Skeletal muscle satellite cell (primary cell): ENCODE results near the gene SPDYE2.
"Not testable (repeated sequence)": the region's sequence is repeated elsewhere in the genome, so short reads cannot be mapped to it uniquely, and the experiment has no call there.

Experiments
- H3K27me3 ChIP-seq: 2 replicates; pipeline ENCODE4 v1.7.0; 2013; ENCODE audit warnings: low read length; ENCODE audit not compliant: control insufficient read depth, insufficient read depth
- H3K36me3 ChIP-seq: 2 replicates; pipeline ENCODE4 v1.7.0; 2013; ENCODE audit warnings: mild to moderate bottlenecking, control low read depth, low read length; ENCODE audit not compliant: insufficient read depth
- H3K4me1 ChIP-seq: 2 replicates; pipeline ENCODE4 v1.7.0; 2013; ENCODE audit warnings: low read length; ENCODE audit not compliant: control insufficient read depth, insufficient read depth
- H3K4me2 ChIP-seq: 2 replicates; pipeline ENCODE4 v1.7.0; 2013; ENCODE audit warnings: mild to moderate bottlenecking, low read length
- H3K4me3 ChIP-seq: 2 replicates; pipeline ENCODE4 v1.7.0; 2013; ENCODE audit warnings: low read length
- H3K9ac ChIP-seq: 2 replicates; pipeline ENCODE4 v1.7.0; 2013; ENCODE audit warnings: mild to moderate bottlenecking, low read depth, low read length, moderate library complexity
- H3K9me3 ChIP-seq: replicated peaks from 2 replicates; pipeline ENCODE4 v1.7.0; 2013; ENCODE audit warnings: mild to moderate bottlenecking, control low read depth, low read length

Gene SPDYE2

DNA sequence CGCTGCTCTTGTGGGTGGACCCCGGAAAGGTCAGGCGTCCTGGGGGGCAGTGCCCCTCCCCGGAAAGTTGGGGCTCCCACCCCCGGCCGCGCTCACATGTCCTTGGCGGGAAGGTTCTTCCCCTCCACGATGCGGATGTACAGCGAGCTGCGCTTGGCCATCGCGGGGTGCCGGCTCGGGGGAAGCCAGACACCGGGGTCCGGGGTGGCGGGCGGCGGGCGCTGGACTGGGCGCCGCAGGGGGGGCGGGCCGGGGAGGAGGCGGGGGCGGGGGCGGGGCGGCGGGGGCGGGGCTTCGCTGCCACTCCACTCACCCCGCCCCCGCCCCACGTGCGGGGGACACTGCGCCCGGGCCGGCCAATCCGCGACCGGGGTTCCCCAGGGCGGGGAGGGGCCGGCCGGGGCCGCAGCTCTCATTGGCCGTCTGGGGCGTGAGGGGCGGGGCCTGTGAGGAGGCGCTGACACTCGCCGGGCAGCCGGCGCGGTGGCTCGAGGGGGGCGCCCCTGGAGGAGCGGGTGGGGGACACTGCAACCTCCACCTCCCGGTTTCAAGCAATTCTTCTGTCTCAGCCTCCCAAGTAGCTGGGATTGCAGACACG, 33.4 kb upstream of the SPDYE2 start, which contains the start of gene RASA4B:
Gene RASA4B (minus strand): TSS at position 228 of the 598 bp plus-strand sequence. CDS start 67 bp downstream, at position 161.
- H3K27me3 ChIP-seq, H3K4me1 ChIP-seq, H3K4me3 ChIP-seq, H3K36me3 ChIP-seq, H3K9me3 ChIP-seq, H3K9ac ChIP-seq, H3K4me2 ChIP-seq: not testable (repeated sequence)

DNA sequence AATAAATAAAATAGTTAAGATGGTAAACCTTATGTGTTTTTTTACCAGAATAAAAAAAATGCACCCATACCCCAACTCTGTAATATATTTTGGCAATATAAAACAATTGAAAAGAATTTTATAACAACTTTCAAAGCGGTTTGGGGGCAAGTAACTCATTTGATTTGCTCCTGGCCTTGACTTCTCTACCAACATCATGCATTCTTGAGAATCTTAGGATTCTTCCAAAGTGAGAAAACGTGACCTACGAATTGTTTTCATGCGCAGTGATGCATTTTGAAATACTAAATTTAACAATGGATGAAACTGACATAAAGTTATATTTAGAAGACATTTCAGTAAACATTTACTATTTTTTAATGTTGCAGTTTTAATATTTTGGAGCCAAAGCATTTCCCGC, 30.2 kb upstream of the SPDYE2 start:
- H3K4me1 ChIP-seq, H3K9ac ChIP-seq, H3K9me3 ChIP-seq, H3K27me3 ChIP-seq, H3K4me2 ChIP-seq, H3K4me3 ChIP-seq, H3K36me3 ChIP-seq: not testable (repeated sequence)

DNA sequence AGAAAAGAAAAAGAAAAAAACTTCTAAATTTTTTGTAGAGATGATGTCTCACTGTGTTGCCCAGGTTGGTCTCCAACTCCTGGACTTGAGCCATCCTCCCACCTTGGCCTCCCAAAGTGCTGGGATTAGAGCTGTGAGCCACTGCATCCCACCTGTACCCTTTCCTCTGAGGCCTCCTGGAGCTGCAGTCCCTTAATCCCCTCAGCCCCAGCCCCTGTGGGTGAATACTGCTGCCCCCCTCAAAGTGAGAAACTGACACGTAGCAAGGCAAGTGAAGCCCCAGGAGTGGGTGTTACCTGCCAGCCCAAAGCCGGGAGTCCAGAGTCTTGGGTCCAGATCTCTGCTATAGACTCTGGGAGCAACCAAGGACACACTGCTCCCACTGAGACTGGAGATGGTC, 26.2 kb upstream of the SPDYE2 start:
- not testable (repeated sequence) for H3K4me1 ChIP-seq, H3K4me2 ChIP-seq, H3K36me3 ChIP-seq, H3K4me3 ChIP-seq, H3K9me3 ChIP-seq, H3K27me3 ChIP-seq, H3K9ac ChIP-seq

DNA sequence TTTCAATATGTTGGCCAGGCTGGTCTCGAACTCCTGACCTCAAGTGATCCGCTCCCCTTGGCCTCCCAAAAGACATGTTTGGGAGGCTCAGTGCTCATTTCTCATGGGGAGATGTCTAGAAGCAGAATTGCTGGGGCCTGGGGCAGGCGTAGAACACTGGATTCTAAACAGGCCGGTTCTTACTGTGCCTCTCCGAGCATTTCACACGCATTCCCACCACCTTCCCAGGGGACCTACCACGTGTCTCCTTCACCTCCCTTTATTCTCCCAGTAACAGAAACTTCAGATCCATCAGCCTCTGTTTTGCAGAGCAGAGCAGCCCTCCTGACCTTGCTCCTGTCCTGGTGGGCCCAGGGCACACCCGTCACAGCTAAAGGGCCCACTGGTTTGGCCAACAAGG, 23.8 kb upstream of the SPDYE2 start:
- not testable (repeated sequence) for H3K4me2 ChIP-seq, H3K4me3 ChIP-seq, H3K9ac ChIP-seq

DNA sequence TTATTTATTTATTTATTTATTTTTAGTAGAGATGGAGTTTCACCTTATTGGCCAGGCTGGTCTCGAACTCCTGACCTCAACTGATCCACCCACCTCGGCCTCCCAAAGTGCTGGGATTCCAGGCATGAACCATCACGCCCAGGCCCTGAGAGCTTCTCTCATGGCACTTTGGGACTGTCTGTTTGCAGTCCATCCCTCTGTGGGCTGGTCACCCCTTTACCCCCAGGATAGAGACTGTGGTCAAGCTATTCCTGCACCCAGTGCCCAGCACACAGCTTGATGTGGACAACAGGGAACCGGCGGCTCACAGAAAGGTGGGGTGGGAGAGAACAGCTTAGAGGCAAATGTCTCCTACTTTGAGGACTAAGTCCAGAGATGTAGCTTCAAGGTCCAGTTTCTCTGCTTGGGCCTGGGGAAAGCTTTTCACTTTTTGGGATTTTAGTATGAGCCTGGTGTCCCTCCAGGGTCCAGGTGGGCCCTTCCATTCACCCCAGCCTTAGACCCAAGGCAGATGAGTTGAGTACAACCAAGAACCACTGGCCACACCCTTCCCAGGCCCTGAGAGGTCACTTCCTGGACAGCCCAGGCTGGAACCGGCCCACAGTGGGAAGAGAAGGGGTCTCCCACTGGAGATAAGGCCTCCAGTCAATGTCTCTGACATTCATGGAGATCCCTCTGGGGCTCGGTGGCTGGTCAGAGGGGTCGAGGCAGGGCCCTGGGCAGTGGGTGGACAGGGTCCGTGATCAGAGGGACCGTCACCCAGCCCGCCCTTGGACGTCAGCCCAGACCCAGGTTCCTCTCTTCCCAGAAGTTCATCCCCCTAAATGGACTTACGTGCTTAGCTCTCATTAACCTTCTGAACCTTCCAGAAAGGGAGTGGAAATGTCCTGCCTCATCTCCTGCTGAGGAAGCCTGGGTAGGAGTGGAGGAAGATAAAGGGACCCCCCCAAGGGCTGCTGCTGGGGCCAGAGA, 22.9 kb upstream of the SPDYE2 start:
- H3K36me3 ChIP-seq, H3K4me2 ChIP-seq, H3K9me3 ChIP-seq, H3K4me3 ChIP-seq, H3K27me3 ChIP-seq, H3K9ac ChIP-seq, H3K4me1 ChIP-seq: not testable (repeated sequence)

More for the DNA sequence above, 23.8 kb upstream of the SPDYE2 start:
- H3K4me1 ChIP-seq, H3K9me3 ChIP-seq, H3K36me3 ChIP-seq, H3K27me3 ChIP-seq: not testable (repeated sequence)

DNA sequence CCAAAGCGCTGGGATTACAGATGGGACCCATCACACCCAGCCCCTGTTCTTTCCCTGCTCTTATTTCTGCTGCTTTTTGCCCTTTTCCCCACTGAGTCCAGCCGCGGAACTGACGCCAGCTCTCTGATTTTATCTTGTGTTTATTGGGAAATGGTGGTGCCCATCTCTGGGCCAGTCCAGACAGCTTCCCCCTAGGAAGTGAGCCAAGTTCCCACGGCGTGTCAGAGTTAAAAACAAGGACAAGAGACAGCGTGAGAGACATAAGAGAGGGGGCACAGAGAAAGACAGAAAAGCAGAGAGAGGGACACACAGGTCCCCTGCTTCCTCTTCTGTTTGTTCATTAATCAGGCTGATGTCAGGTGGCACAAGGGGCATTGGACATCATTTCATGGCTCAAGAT, 19.4 kb upstream of the SPDYE2 start:
- not testable (repeated sequence) for H3K9ac ChIP-seq, H3K27me3 ChIP-seq, H3K4me2 ChIP-seq, H3K9me3 ChIP-seq, H3K36me3 ChIP-seq, H3K4me3 ChIP-seq, H3K4me1 ChIP-seq

DNA sequence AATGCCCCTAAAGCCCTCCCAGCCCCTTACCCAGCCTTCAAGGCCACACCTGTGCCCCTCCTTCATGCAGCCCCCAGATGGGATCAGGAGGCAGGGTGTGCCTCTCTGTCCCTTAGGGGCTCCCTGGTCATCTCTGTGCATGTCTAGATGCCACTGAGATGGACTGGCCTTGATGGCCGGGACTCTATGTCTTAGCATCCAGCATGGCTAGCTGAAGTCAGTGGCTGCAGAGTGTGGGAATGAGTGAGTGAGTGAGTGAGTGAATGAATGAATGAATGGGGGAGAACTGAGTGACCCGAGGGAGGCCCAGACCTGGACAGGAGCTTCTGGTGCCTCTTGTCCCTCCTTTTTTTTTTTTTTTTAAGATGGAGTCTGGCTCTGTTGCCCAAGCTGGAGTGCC, 18.9 kb upstream of the SPDYE2 start:
- not testable (repeated sequence) for H3K4me1 ChIP-seq, H3K4me2 ChIP-seq, H3K9ac ChIP-seq, H3K36me3 ChIP-seq, H3K4me3 ChIP-seq, H3K9me3 ChIP-seq, H3K27me3 ChIP-seq

DNA sequence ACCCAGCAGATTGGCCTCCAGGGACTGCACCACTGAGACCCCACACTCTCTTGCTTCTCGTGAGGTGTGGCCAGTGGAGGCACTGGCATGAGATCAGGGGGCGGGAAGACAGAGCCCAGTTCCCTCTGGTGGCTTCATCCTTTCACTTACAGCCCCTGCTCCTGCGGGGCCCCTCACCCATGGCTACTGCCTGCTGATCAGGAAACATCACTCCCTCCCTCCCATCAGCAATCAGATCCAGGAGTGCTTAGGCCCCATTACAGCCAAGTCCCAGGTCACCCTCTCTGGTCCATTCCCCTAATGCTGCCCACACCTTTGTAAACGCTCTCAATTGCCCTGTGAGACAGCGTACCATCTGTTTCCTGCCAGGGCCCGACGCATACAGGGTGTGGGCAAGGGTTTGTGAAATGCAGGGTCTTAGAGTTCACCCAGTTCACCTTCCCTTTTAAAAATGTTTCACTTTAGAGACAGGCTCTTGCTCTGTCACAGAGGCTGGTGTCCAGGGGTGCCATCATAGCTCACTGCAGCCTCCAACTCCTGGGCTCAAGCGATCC, 15.9 kb upstream of the SPDYE2 start:
- H3K9ac ChIP-seq, H3K9me3 ChIP-seq, H3K36me3 ChIP-seq, H3K27me3 ChIP-seq, H3K4me3 ChIP-seq, H3K4me1 ChIP-seq, H3K4me2 ChIP-seq: not testable (repeated sequence)

DNA sequence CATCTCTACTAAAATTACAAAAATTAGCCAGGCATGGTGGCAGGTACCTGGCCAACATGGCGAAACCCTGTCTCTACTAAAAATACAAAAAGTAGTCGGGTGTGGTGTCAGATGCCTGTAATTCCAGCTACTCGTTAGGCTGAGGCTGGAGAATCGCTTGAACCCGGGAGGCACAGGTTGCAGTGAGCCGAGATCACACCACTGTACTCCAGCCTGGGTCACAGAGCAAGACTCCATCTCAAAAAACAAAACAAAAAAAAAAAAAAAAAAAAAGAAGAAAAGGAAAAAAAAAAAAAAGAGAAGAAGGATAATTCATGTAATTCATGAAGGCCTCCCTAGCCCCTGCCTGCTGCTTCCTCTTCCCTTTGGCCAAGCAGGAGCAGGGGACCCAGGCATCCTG, 10.4 kb upstream of the SPDYE2 start:
- not testable (repeated sequence) for H3K36me3 ChIP-seq, H3K4me1 ChIP-seq, H3K27me3 ChIP-seq, H3K9ac ChIP-seq, H3K9me3 ChIP-seq, H3K4me3 ChIP-seq, H3K4me2 ChIP-seq

DNA sequence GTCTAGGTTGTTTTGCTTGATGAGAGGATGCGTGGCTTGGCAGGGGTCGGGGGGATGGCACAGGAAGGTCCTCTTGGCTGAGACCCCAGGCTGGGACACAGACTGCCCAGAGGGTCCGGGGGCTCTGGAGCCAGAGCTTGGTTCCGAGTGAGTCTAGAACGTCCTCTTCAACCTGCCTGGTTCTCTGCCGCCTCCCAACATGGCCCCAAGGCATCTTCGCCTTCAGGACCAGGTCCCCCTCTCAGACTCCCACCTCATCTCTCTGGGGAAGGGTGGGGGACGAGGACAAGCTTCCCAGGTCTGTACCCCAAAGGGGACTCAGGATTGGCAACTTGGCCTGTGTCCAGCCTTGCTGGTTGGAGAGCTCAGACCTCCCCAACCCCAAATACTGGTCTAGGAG, 8.9 kb upstream of the SPDYE2 start:
- not testable (repeated sequence) for H3K4me3 ChIP-seq, H3K9me3 ChIP-seq, H3K36me3 ChIP-seq, H3K27me3 ChIP-seq, H3K4me1 ChIP-seq, H3K9ac ChIP-seq, H3K4me2 ChIP-seq

DNA sequence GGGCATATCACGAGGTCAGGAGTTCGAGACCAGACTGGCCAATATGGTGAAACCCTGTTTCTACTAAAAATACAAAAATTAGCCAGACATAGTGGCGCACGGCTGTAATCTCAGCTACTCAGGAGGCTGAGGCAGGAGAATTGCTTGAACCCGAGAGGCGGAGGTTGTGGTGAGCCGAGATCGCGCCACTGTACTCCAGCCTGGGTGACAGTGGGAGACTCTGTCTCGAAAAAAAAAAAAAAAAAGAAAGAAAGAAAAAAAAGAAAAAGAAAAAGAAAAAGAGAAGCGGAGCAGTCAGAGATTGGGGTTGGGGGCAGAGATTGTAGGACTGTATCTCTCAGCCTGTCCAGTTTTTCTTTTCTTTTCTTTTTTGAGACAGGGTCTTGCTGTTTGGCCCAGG, 8.3 kb upstream of the SPDYE2 start:
- not testable (repeated sequence) for H3K9me3 ChIP-seq, H3K4me1 ChIP-seq, H3K27me3 ChIP-seq, H3K4me3 ChIP-seq, H3K9ac ChIP-seq, H3K4me2 ChIP-seq, H3K36me3 ChIP-seq

DNA sequence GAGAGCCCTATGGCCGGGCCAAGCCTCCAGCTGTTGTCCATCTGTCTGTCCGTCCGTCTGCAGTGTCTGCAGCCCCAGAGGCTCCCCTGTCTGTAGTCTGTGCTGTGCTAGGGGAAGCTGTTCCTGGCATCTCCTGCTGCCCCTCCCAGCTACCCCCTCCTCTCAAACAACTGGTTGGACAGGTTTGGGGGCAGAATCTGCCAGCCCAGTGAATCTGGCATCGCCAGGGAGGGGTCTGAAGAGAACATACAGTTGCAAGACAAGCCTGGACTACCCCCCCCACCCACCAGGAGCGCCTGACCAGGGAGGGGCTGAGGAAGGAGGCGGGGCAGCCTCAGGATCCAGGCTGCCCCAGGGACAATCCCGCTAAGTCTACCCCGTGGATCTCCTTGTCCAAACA, 7.4 kb upstream of the SPDYE2 start, which contains the start of gene UPK3BL2:
Gene UPK3BL2 (minus strand): TSS at position 101 of the 400 bp plus-strand sequence. CDS start 60 bp downstream, at position 41.
- H3K4me2 ChIP-seq, H3K36me3 ChIP-seq, H3K9ac ChIP-seq, H3K4me3 ChIP-seq, H3K27me3 ChIP-seq, H3K9me3 ChIP-seq, H3K4me1 ChIP-seq: not testable (repeated sequence)
